Testis (tissue), 3 donors: ENCODE measurements around the gene RAB22A. TPM values are rescaled to one million over a fixed set of nuclear protein-coding genes. Genes with fewer than 3 reads are reported as not detected.

Source experiments
- DNase-seq: peaks from one replicate; pipeline ENCODE4 v3.0.0-alpha.2; 2019
- H3K27ac ChIP-seq, 2 donors: fragments of 200-600 bp; sonication (generic); one replicate each; pipeline ENCODE4 v1.5.1; 2019
- H3K27me3 ChIP-seq: fragments of 200-600 bp; sonication (generic); one replicate; pipeline ENCODE4 v1.5.1; 2019
- H3K36me3 ChIP-seq: fragments of 200-600 bp; sonication (generic); one replicate; pipeline ENCODE4 v1.5.1; 2017; ENCODE audit warnings: low read depth; ENCODE audit errors: missing control alignments
- H3K4me1 ChIP-seq: fragments of 200-600 bp; sonication (generic); one replicate; pipeline ENCODE4 v1.5.1; 2019
- H3K4me3 ChIP-seq, 2 donors: fragments of 200-600 bp; sonication (generic); one replicate each; pipeline ENCODE4 v1.5.1; 2017 to 2019
- H3K9me3 ChIP-seq: fragments of 200-600 bp; sonication (generic); one replicate; pipeline ENCODE4 v1.5.1; 2017
- POLR2A ChIP-seq: fragments of 450-650 bp; IDR thresholded peaks from one replicate; pipeline ENCODE4 v1.6.1; 2017; ENCODE audit warnings: antibody characterized with exemption, mild to moderate bottlenecking, moderate library complexity
- WGBS, 2 donors: methylation state at CpG; one replicate each; pipeline ENCODE4 v1.1.5; 2018; 5-methylcytosine and 5-hydroxymethylcytosine counted together
- intact Hi-C: fragments of 100-400 bp; cut with DNase I; formaldehyde crosslinking; loops from one replicate; pipeline ENCODE4 v1.15.1; 2023; ENCODE audit warnings: low total_unique reads
- polyA plus RNA-seq: library from polyadenylated mRNA; stranded (reverse); fragments of 350-450 nt; fragmentation: Illumina TruSeq; extraction: RNeasy Lipid Tissue Mini Kit (QIAGEN cat#74804); gene quantifications from one replicate; pipeline ENCODE4 v1.2.3, GENCODE V29; 2014; ENCODE audit warnings: low read depth, low replicate concordance; ENCODE audit not compliant: insufficient read depth
- total RNA-seq, 2 donors: library from RNA; depleted of rRNA; stranded (reverse); fragments of >200 nt; gene quantifications; one replicate each; pipeline ENCODE4 v1.2.3, GENCODE V29; 2016
- TF ChIP-seq, protein P1 (sequence below), 3 experiments: fragments of 450-650 bp in 2 of 3; fragments of 200-600 bp in 1 of 3; sonication (generic) in 1 of 3; IDR thresholded peaks; one replicate each; pipeline ENCODE4 v1.5.1; 2016 to 2019; ENCODE audit warnings: antibody characterized with exemption in 3 of 3, mild to moderate bottlenecking in 2 of 3, moderate library complexity in 1 of 3

The RAB22A gene
- total and polyA plus RNA-seq, 3 donors from 2014 or later: 11.2 to 20.8 (median 19.2) TPM

DNA sequence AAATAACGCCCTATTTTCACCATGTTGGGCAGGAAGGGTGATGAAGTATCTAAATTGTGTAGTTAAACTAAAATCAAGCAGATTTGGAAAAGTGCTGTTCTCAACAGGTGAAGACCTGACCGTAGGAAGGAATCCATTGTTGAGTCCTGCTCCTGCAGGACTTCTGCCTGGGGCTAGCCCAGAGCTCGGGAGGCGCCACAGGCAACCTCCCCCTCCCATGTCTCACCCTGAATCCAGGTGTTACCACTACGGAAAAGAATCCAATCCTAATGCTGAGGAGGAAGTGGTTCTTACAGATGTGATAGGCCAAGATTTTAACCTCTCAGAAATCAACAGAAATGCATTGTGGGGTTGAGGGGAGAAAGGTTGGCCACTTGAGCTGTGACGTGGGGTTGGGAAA lies 30.2 kb downstream of the RAB22A start:
- no peak overlapping the region for H3K4me3 ChIP-seq
- WGBS, 2 donors: 90 to 98% methylated on average over 6 of the region's 6 CpGs
- H3K9me3 ChIP-seq: no peaks in the 10 kb centered on the region
- no peaks in the 10 kb centered on the region for H3K4me1 ChIP-seq
- intact Hi-C loops: no loop called here
- no peak for DNase-seq
- no peak for TF ChIP-seq POLR2A
- TF ChIP-seq, protein P1, sequence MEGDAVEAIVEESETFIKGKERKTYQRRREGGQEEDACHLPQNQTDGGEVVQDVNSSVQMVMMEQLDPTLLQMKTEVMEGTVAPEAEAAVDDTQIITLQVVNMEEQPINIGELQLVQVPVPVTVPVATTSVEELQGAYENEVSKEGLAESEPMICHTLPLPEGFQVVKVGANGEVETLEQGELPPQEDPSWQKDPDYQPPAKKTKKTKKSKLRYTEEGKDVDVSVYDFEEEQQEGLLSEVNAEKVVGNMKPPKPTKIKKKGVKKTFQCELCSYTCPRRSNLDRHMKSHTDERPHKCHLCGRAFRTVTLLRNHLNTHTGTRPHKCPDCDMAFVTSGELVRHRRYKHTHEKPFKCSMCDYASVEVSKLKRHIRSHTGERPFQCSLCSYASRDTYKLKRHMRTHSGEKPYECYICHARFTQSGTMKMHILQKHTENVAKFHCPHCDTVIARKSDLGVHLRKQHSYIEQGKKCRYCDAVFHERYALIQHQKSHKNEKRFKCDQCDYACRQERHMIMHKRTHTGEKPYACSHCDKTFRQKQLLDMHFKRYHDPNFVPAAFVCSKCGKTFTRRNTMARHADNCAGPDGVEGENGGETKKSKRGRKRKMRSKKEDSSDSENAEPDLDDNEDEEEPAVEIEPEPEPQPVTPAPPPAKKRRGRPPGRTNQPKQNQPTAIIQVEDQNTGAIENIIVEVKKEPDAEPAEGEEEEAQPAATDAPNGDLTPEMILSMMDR (IDR thresholded peaks at IDR 0.05): no peak
- H3K27ac ChIP-seq: no peak overlapping the region
- H3K36me3 ChIP-seq: no peaks in the 10 kb centered on the region
- no peaks in the 10 kb centered on the region for H3K27me3 ChIP-seq

DNA sequence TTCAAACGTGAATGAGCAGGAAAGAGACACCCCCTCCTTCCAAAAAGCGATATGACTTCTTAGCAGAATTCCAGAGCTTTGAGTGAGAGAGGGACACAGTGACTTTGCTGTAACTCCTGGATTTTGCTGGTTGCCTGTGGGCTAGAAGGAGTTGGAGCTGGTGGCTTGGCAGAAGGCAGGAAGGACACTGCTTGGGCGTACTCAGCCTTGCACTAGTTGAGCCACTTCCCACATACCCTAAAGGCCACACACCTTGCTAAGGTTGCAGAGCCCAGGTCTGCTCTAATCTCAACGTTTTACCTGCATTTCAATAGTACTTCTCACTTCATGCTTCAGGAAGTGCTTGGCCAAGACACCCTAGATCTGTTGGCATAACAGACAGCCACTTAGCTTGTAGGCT lies 30.6 kb downstream of the RAB22A start:
- H3K9me3 ChIP-seq: no peaks in the 10 kb centered on the region
- WGBS, 2 donors: 85 to 90% methylated on average over 4 of the region's 4 CpGs
- DNase-seq: no peak
- no peak overlapping the region for H3K27ac ChIP-seq
- no peak overlapping the region for H3K4me3 ChIP-seq
- no peaks in the 10 kb centered on the region for H3K27me3 ChIP-seq
- no peaks in the 10 kb centered on the region for H3K4me1 ChIP-seq
- H3K36me3 ChIP-seq: no peaks in the 10 kb centered on the region
- intact Hi-C loops: no loop called here
- no peak for TF ChIP-seq POLR2A
- TF ChIP-seq, protein P1 (IDR thresholded peaks at IDR 0.05): no peak

DNA sequence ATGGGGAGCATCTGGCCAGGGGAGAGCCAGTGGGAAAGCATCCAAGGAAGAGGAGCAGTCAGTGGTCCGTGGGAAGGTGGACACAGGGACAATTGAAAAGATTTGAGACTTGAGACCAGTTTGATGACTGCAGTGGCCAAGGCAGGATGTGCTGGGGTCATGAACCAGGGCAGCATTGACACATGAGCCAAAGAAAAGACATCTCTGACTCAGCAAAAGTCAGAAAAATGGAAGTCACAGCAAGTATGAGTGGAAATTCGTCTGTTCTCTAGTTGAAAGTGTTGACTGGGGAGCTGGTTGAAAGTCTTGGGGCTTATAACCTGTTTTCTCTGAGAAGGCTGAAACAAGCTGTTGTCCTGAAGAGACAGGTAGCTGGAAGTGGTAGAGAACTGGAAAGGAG lies 31.3 kb downstream of the RAB22A start:
- DNase-seq: no peak
- TF ChIP-seq POLR2A: no peak
- TF ChIP-seq, protein P1 (IDR thresholded peaks at IDR 0.05): no peak
- no peak overlapping the region for H3K27ac ChIP-seq
- no peaks in the 10 kb centered on the region for H3K36me3 ChIP-seq
- intact Hi-C loops: no loop called here
- H3K9me3 ChIP-seq: no peaks in the 10 kb centered on the region
- no peaks in the 10 kb centered on the region for H3K4me1 ChIP-seq
- H3K27me3 ChIP-seq: no peaks in the 10 kb centered on the region
- no peak overlapping the region for H3K4me3 ChIP-seq
- 93 to 96% methylated on average over 2 of the region's 2 CpGs for WGBS, 2 donors

DNA sequence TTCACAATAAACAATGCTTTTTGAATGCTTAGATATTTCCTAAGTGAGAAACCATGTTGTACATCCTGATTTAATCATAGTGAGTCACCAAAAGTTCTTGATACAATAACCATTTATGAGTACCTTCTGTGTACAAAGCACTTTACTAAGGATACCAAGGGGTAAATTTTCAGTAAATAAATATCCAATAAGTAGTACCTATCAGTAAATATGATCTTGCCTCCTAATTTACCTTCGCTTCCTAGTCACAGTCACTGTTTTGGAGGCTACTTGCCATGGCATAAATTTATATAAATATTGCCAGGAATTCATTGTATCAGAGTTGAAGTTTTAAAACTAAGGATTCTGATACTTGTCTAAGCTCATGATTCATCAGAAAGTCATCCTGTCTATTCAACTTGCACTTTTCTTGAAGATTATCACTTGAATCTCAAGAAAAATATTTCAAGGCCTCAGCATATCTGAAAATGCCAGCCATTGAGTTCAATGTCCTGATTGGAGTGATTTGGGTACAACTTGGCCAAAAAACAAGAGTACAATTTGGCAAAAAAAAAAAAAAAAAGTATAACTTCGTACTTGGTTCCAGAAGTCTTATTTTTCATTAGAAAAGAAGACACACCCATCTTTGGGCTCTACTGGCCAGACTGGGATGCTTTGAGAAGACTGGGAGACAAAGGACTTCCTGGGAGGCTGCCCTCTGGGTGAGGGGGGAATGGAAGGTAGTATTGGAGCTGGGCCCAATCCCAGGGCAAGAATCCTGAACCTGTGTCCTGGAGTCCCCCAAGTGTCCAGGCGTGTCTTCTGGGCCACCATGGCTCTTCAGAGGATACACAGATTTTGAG lies 32.8 kb downstream of the RAB22A start:
- H3K36me3 ChIP-seq: no peaks in the 10 kb centered on the region
- DNase-seq: no peak
- intact Hi-C loops: no loop called here
- no peaks in the 10 kb centered on the region for H3K9me3 ChIP-seq
- H3K4me1 ChIP-seq: no peaks in the 10 kb centered on the region
- WGBS, 2 donors: 92% methylated on average over 3 of the region's 3 CpGs
- no peak overlapping the region for H3K27ac ChIP-seq
- TF ChIP-seq, protein P1 (IDR thresholded peaks at IDR 0.05): no peak
- TF ChIP-seq POLR2A: no peak
- H3K27me3 ChIP-seq: no peaks in the 10 kb centered on the region
- no peak overlapping the region for H3K4me3 ChIP-seq

DNA sequence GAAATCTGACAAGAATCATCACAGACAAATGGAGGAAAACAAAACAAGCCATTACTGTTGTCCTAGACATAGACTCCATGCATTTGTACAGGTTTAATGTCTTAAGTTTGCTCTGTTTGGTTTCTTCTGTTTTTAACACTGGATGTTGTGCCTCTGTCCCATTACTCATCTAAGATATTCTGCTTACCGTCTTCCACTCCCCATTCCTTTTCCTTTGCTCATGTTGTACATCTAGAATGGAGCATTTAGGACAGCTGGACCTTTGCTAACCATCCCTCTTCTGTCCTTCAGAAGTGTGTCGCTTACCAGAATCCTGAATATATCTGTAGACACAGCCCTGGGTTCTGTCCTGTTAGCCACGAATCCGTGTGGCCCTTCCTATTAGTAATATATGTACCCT lies 35.2 kb downstream of the RAB22A start:
- Histone ChIP-seq H3K27me3 (no peaks in the 10 kb centered on the region), H3K27ac (no peak overlapping the region), H3K9me3 (no peaks in the 10 kb centered on the region), H3K4me3 (no peak overlapping the region), H3K36me3 (no peaks in the 10 kb centered on the region), H3K4me1 (no peaks in the 10 kb centered on the region)
- no peak for TF ChIP-seq POLR2A
- TF ChIP-seq, protein P1 (IDR thresholded peaks at IDR 0.05): no peak
- no peak for DNase-seq
- intact Hi-C loops: no loop called here
- WGBS, 2 donors: 85 to 89% methylated on average over 4 of the region's 4 CpGs
